NCI-H1436 treated with DMSO at 0.1 percent for 48 hours (cell line): ENCODE measurements around the gene IDH3A.

Experiments used
- DNase-seq: peaks from one replicate; lab custom pipeline; 2025; lab: John Stamatoyannopoulos, UW

The IDH3A gene

DNA sequence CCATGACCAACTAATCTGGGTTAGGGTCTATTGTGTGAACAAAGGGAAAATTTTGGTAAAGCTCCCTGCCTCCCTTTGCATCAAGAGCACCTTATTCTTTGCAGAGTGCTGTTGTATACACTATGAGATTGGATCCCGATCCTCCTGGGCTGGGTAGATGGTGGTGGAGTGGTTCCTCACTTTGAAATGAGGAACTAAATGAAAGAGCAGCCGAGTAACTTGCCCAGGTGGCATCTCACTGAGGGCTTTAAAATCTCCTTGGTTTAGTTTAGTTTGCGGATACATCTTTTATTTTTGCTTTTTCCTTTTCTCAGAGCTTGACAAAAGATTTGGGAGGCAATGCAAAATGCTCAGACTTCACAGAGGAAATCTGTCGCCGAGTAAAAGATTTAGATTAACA, 19.4 kb downstream of the IDH3A start:
- DNase-seq, result no peak

DNA sequence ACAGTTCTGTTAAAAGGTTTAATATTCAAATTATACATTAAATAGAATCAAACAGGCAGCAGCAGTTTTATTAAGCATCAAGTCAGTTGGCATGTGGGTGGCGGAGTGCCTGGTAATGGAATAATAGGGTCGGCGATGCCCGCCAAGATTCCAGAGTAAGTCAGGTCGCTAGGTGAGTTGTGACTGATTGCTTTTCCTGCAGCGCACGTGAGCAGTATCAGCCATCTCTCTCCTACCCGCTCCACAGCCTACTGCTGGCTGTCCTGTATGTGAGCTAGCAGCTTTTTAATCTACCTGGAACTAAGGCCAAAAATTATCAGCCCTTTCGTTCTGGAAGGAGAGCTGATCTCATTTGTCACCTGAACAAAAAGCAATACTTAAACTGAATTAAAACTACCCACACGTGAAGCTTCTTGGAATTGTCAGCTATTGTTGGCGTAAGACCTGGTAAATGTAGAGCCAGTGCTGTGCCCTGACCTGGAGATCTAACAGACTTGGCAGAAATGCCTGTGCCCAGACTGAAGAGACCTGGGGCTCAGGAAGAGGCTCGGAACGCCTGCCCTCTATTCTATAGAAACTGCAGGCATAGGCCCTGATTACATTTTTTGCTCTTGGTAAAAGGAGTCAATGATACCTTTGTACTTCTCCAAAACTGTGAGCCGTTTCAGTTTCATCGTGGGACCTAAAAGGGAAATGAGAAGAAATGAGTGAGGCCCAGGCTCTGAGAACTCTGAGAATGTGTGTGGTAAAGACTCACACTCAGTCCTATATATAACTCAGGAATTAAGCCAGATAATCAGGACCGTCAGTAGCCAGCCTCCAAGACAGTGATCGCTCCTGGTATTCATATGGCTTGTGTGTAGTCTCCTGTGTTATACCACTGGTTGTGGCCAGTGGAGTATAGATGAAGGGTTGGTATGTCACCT, 21.9 kb downstream of the IDH3A start:
- DNase-seq, result no peak

DNA sequence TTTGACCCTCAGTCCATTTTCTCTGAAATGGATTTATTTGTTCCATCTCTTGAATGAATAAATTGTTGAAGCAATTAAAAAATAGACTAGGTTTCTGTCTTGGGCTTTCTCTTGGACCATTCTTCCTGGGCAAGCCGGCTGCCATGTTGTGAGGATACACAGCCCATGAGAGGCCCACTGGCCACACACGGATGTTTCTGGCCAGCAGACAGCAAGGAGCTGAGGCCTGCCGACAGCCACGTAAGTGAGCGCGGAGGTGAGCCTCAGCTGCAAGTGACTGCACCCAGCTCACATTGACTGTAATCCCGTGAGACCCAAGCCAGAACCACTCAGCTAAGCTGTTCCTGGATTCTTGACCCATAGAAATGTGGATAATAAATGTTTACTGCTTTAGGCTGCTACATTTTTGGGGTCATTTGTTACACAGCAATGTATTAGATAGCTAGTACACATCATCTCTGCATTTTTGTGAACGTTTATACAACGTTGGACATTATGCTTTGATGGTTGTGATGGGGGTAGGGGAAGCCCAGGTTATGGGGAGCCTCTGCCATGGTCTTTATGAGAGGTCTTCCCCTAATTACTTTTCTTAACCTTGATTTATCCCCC, 22.8 kb downstream of the IDH3A start:
- no peak for DNase-seq

DNA sequence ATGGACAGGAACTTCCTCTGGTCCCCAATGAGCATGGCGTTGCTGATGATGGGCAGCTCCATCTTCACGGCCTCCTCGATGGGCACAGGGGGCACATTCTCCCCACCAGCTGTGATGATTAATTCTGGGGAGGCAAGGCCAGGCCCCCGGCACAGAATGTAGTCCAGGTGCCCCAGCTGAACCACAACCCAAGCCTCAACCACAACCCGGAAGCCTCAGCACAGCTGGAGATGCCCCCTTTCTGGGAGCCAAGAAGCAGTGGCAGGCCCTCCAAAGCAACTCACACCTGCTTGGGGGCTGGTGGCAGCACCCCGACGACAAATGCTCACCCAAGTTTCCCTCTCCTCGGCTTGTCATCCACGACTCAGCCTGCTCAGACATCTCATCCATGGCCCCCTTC, 25.2 kb downstream of the IDH3A start:
- no peak for DNase-seq

DNA sequence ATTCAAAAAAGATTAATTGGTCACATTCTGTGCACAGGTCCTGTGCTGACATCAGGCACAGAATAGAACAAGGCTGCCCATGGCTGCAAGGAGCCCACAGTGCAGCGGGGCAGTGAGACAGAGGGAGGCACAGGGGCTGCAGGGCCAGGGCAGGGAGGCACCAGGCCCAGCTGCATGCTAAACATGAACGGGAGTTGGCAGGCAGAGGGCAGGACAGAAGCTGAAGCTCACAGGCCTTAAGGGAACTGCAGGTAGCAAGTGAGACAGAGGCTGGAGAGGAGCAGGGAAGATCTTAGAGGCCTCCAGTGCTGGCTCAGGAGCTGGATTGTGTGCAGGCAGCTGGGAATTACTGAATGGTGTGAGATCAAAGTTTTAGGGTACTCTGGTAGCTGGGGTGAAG, 26.2 kb downstream of the IDH3A start:
- no peak for DNase-seq

DNA sequence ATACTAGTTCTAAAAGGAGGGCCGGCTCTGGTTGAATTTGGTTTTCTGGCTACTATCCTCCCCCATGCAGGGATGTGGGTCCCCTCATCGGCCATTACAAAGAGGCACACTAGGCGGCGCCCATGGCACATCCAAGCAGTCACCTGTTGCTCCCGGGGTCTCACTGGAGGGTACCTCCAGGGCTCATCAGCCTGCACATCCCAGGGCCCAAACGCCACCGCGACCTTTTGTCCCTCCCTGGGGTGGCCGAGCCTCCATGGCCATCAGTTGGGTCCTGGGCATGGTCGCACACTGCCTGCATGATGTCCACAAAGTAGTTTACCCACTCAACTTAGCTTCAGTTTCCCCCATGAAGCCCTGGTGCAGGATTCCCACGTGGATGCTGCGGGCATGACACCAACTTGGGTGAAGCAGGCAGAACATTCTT, 28.3 kb downstream of the IDH3A start:
- no peak for DNase-seq

DNA sequence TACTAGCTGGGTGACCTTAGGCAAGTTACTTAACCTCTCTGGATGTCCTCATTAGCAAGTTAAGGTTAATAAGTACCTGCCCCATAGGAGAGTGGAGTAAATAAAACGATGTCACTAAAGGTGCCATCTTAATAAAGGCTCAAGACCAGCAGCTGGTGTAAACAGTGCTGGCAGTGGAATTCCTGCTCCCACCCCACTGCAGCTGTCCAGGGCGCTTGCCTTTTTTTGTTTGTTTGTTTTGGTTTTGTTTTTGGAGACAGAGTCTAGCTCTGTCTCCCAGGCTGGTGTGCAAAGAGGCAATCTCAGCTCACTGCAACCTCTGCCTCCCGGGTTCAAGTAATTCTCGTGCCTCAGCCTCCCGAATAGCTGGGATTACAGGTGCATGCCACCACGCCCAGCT, 28.9 kb downstream of the IDH3A start:
- no peak for DNase-seq

DNA sequence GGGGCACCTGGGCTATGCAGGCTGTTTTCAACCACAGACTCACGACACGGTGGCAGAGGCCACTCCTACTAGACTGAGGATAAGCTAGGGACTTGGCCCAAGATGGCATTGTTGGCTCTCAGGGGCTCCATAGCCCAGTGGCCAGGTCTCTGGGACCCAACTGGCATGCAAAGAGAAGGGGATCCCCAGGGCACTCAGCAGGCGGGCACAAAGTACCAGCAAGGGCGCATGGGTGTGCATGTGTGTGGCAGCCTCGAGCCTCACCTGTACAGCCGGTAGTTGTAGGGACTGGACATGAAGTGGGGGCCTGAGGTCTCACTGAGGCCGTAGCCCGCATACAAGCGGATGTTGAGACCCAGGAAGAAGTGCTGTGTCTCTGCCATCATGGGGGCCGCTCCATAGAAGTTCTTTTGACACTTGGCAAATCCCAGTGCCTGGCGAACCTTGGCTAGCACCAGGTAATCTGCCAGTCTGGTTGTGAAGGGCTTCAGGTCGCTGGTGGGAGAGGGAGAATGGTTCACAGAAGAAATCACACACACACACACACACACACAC, 30.2 kb downstream of the IDH3A start:
- no peak for DNase-seq

DNA sequence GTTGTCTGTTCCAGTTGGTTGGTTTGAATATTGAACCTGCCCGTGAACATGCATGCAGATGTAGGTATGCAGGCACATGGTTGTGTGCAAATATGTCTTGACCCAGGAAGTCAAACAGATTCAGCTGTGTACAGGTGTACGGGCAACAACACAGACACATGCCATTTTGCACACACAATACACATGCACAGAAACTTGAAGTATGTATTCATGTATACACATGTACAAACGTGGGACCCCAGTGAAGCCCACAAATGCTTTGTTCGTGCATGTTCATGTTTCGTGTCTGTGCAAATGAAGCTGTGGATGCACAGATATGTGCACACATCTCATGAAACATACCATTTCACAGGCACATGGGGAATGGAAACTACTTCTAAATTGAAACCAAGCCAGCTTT, 30.7 kb downstream of the IDH3A start:
- DNase-seq, result no peak

DNA sequence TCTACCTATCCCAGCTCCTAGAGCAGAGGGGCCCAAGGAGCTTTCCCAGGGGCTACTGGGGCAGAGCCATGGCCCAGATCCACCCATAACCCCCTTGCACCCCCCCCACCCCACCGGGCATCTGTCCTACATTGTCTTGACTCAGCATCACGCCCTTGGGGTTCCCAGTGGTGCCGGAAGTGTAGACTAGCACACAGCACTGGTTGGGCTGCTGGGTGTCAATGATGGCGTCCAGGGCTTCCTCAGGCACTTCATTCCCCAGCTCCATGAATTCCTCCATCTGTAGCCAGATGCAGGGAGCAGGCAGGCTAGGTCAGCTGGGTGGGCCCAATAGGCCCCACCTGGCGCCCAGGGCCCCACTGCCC, 33.2 kb downstream of the IDH3A start:
- no peak for DNase-seq

DNA sequence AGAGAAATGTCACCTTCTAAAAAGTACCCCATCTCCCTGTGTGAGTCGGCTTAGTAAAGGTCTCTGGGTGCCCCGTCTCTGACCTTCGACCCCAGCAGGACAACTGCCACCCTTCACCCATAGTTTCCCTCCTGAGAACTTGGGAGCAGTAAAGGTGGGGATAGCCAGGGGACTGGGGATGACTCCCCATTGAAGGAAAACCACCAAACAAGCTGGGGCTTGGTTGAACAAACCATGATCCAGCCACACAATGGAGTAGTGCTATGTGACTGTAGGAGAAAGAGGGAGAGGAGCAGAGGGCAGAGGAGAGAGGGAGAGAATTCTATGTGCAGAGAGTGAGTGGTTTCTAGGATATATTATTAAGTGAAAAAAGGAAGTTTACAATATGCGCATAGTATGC, 33.7 kb downstream of the IDH3A start:
- no peak for DNase-seq

DNA sequence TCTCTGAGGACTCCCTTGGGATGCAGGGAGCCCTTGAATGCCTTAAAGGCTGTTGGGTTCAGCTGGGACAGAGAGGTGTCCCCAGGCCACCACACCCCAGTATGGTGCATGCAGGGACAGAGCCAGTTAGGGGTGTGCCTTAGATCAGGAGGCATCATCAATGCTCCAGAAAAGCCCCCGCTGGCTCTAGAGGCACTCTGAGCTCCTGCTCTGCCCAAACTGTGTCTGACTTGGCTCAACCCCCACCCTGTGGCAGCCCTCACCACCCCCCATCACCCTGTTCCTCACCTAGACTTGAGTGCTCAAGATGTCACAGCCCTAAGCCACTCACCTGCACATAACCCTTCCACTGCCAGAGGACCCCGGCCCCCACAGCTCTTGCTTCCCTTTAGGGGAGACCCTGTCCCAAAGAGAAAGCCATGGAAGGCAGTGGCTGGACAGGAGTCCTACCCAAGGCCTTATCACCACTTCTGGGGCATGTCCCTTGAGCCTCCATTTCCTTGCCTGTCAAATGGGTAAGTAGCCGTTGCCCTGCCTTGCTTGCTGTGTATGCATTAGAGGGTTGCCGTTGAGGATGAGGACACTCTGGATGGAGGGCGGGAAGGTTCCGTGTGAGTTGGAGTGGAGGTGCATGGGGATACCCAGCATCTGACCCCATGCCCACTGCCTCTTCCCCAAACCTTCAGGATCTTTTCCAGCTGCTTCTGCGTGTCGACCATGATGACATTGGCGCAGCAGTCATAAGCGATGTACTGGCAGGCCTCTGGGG, 43.8 kb downstream of the IDH3A start:
- no peak for DNase-seq

DNA sequence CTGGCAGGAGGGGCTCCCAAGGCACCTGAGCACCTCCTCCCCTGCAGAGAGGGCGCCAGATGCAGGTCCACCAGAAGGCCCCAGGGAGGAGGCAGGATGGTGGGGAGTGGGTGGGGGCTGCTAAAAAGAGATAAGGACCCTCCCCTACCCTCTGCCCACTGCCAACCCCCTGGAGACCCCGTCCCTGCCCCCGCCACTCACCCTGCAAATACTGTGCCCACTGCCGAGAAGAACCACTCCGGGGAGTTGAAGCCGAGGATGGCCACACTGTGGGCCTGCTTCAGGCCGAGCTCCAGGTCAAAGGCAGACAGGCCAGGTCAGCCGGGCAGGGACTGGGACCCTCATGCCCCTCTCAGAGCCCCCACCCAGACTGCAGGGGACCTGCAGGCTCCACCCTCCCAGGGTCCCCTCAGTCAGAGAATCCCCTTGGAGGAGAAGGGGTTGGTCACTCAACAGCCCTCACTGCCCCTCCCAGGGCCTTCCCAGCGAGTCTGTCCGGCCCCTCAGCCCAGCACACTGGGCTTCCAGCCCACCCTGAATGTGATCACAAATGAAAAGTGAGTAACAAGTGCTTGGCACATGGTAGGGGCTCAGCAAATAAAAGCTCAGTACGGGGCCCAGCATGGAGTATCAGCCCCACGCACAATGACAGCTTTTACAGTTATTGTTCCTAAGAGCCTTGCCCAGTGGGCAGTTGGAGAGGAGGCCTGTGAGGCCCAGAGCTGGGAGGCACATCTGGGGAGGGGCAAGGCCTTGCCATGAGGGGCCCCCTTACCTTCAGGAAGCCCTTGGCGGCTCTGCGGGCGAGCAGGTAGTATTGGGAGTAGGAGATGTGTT, 44.8 kb downstream of the IDH3A start:
- DNase-seq, result no peak

DNA sequence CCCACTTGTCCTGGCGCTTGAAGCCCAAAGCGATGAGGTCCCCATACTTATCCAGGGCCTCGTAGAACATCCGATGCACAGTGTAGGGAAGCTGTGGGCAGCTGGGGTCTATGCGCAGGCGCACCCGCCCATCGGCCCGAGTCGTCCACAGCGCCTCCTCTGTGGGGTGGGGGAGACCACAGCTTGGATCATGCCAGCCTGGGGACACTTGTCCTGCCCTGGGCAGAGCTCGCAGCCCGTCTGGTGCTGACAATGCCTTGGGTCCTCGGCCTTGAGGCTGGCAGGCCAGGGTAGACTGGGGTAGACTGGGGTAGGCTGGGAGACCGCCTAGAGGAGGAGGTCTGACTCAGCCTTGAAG, 45.4 kb downstream of the IDH3A start:
- no peak for DNase-seq

DNA sequence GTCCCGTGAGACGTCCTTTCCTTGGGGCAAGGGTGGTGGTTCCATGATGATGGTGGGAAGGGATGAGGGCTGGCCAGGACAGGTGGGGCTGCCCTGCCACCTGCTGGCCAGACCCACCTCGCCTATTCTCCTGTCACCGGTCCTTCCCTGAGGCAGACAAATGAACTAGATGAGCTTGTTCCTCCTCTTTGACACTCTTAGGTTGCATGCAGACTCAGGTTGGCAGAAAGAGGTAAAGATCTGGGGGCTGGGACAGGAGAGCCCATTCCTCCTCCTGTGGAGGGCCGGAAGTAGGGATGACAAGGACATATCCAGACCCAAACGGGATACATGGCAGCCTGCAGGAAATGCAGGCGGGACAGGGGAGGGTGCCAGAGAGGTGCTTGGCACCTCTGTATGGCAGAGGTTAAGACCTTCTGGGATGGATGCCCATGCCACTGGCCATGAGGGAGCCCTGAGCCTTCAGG, 46.6 kb downstream of the IDH3A start:
- no peak for DNase-seq

DNA sequence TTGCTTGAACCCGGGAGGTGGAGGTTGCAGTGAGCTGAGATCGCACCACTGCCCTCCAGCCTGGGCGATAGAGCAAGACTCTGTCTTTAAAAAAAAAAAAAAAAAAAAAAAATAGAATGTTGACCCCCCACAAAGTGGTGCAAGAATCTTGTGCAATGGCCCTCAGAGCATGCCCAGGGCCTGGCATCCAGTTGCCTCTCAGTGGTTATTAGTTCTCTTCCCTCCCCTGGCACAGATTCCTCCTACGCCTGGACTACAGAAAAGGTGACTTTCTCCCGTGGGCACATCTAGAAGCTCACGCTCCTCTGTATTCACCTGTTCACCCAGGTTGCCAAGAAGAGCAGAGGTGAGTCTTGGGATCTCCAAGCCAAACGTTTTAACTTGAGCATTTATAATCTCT, 48.5 kb downstream of the IDH3A start:
- DNase-seq, result no peak

DNA sequence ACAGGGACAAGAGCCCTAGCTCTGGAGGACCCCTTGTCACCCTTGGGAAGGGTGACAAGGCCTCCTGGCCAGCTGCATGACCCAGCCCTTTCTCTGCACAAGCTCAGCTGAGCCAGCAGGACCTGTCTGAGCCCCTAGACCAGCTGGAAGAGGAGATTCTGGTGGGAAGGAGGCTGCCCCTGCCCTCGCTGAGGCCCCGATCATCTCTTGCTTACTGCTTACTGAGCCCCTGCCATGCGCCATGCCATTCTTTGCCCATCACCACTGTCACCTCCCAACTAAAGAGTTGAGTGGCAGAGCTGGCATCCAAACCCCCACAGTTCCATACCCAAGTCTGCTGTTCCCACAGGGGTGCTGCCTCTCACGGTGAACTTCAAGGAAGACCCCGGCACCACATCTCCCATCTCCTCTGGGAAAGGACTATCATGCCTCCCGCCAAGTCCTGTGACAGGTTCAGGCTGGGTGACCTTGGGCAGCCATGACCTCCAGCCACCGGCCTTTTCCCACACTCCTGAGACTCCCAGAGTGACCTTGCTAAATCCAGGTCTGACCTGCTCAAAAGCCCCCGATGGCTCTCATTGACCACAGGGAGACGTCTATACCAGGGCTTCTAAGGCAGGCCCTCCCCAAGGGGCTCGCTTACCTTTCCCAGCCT, 51.2 kb downstream of the IDH3A start:
- no peak for DNase-seq

DNA sequence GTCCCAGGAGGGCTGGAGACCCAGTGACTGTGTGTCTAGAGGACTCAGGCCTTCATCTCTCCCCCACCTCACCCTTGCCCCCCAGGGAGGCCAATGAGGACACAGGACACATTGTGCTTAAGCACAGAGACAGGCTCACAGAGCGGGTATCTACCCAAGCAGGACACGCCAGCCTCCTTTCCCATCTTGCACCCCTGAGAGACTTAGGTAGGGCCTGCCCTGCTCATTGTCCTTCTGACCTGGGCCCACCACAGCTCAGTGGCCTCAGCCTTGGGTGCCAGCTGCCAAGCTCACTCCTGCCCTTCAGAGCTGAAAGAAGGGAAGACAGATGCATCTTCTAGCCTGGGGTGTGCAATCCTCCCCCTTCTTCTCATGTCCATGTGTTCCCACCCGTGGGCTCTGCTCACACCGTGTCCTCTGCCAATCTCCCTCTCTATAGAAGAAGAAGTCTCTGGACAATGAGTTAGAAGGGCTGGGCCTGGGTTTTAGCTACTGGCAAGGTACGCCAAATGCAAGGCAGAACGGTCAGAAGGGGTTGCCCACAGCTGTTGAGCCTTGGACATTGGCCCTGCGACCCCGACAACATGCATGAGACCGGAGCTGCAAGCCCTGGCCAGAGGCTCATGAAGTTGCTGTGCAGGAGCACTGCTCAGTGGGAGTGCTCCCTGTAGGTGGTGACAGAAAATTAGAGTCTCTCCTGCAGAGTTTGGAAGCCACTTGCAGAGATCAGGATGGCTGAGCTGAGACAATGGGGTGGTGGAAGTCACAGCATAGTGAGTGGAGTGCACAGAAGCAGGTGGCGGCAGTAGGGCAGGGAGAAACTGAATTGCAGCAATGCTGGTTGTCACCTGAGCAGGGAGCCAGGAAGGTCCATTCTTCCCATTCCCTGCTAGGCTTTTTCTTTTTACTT, 52.4 kb downstream of the IDH3A start:
- no peak for DNase-seq

DNA sequence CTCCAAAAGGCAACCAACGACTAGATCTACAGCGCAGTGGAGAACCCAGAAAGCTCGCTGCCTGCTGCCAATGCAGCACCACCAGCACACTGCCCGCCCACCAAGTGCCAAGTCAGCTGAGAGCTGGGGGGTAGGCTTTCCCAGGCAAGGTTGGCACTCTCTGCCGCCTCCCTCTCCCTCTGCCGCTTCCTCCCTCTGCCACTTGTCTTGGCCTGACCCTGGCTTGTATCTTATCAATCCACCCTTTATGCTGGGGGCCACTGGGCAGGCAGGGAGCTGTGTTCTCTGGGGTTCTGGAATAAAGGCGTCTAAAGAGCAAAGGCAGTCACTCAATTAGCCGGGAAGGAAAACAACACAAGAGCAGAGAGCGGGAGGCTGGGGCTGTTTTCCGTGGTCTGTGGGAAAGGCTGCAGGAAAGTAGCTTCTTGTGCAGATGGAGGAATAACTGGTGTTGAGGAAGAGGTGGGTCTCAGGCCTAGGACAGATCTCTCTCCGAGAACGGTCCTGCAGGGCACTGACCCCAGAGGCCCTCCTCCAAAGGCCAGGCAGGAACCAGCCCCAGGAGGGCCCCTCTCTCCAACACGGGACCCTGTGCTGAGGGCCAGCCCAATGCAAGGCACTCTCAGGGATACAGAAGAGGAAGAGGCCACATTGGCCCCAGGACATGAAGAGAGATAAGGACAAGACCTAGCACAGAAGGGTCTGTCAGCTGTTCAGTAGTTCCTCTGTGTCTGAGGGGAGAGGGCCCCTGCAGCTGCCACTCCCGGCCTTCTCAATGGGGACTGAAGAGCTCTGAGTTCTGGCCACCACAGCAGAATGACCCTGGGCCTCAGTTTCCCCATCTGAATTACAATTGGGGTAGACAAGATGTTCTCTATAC, 54.4 kb downstream of the IDH3A start:
- DNase-seq, result no peak
